A549 (cell line): ENCODE data around the gene ZNF407. TPM values are rescaled to one million over a fixed set of nuclear protein-coding genes. Genes with fewer than 3 reads are reported as not detected.

ENCODE experiments used
- ATAC-seq, 2 experiments: fragments of 200-7000 bp in 1 of 2; fragments of >200 bp in 1 of 2; cut with Nextera tagmentation in 1 of 2; cut with Tn5 transposase in 1 of 2; 3 replicates each; pipeline versions ENCODE4 v1.8.0 to v1.9.1; 2018 to 2020; ENCODE audit warnings: mild to moderate bottlenecking in 1 of 2, moderate library complexity in 1 of 2
- CTCF ChIA-PET: fragments of 300-600 bp; sonication (Branson Sonifier 250); formaldehyde crosslinking; extraction: SDS; loops from one replicate; lab custom pipeline; 2021; ENCODE audit warnings: antibody characterized with exemption, inconsistent platforms; lab: Yijun Ruan, JAX
- POLR2A ChIA-PET: fragments of 350-600 bp; formaldehyde crosslinking; extraction: SDS; loops from one replicate; lab custom pipeline; 2021; ENCODE audit warnings: antibody characterized with exemption, inconsistent platforms; lab: Yijun Ruan, JAX
- DNase-seq, 2 experiments: peaks; one replicate each; pipeline versions ENCODE4 v3.0.0 to v3.0.0-alpha.2; 2011 to 2016; ENCODE audit warnings: low read depth in 1 of 2, low spot score in 1 of 2
- FAIRE-seq: peaks from 2 replicates; lab custom pipeline; 2011; peaks lifted over from hg19 to GRCh38; lab: Jason Lieb, UNC
- H3K27ac ChIP-seq, 2 experiments: fragments of >200 bp; sonication (Bioruptor Twin); formaldehyde crosslinking; 3 replicates each; pipeline ENCODE4 v1.5.1; 2016 to 2017
- H3K4me1 ChIP-seq: fragments of >200 bp; sonication (Bioruptor Twin); formaldehyde crosslinking; 3 replicates; pipeline ENCODE4 v1.6.1; 2016
- H3K4me2 ChIP-seq: fragments of >200 bp; sonication (Bioruptor Twin); formaldehyde crosslinking; 3 replicates; pipeline ENCODE4 v1.6.1; 2016
- H3K4me3 ChIP-seq: fragments of >200 bp; sonication (Bioruptor Twin); formaldehyde crosslinking; 3 replicates; pipeline ENCODE4 v1.5.1; 2016
- H3K9me3 ChIP-seq: fragments of >200 bp; sonication (Bioruptor Twin); formaldehyde crosslinking; 3 replicates; pipeline ENCODE4 v1.6.1; 2016
- BHLHE40 ChIP-seq: IDR thresholded peaks from 2 replicates; pipeline ENCODE4 v1.6.1; 2012; ENCODE audit warnings: low read depth, low read length, inconsistent platforms
- CBX2 ChIP-seq: fragments of 200-600 bp; sonication (generic); IDR thresholded peaks from 2 replicates; pipeline ENCODE4 v1.6.1; 2016; ENCODE audit warnings: low read depth, mild to moderate bottlenecking, borderline replicate concordance
- CBX8 ChIP-seq: fragments of 200-600 bp; sonication (generic); IDR thresholded peaks from 2 replicates; pipeline ENCODE4 v1.6.1; 2016
- CHD2 ChIP-seq: fragments of 150-350 bp; IDR thresholded peaks from 2 replicates; pipeline ENCODE4 v1.6.1; 2014; ENCODE audit warnings: low read length; ENCODE audit not compliant: partially characterized antibody
- EHMT2 ChIP-seq: fragments of 200-600 bp; sonication (generic); IDR thresholded peaks from 2 replicates; pipeline ENCODE4 v1.6.1; 2016; ENCODE audit warnings: antibody characterized with exemption, low read depth, mild to moderate bottlenecking, moderate library complexity
- FOSL2 ChIP-seq, 2 experiments: fragments of 450-650 bp in 1 of 2; fragments of >200 bp in 1 of 2; sonication (Bioruptor Twin) in 1 of 2; formaldehyde crosslinking; IDR thresholded peaks; 2 replicates each; pipeline versions ENCODE4 v1.5.0 to v1.6.1; 2016 to 2020; ENCODE audit warnings: mild to moderate bottlenecking in 1 of 2, moderate library complexity in 1 of 2
- HDAC2 ChIP-seq: fragments of 200-600 bp; sonication (generic); IDR thresholded peaks from 2 replicates; pipeline ENCODE4 v1.6.1; 2016
- JUN ChIP-seq, 2 experiments: fragments of >200 bp; sonication (Bioruptor Twin); formaldehyde crosslinking; IDR thresholded peaks; 2 replicates in 1 of 2; 3 replicates in 1 of 2; pipeline ENCODE4 v1.6.1; 2016 to 2017
- KDM1A ChIP-seq: fragments of 200-600 bp; sonication (generic); IDR thresholded peaks from 2 replicates; pipeline ENCODE4 v1.6.1; 2016; ENCODE audit warnings: low read depth, mild to moderate bottlenecking
- KDM5A ChIP-seq: fragments of 200-600 bp; sonication (generic); IDR thresholded peaks from 2 replicates; pipeline ENCODE4 v1.6.1; 2016; ENCODE audit warnings: antibody characterized with exemption, mild to moderate bottlenecking
- MYC ChIP-seq: IDR thresholded peaks from 2 replicates; pipeline ENCODE4 v1.6.1; 2012; ENCODE audit warnings: mild to moderate bottlenecking, inconsistent platforms, low read length, improper control_type of control experiment, borderline replicate concordance
- NFE2L2 ChIP-seq: fragments of 150-350 bp; conservative IDR thresholded peaks from 2 replicates; pipeline ENCODE4 v1.6.1; 2014; ENCODE audit warnings: low read length
- NPAS2 ChIP-seq: fragments of 250-450 bp; sonication (Bioruptor Pico); IDR thresholded peaks from 2 replicates; pipeline ENCODE4 v1.8.0; 2022; ENCODE audit warnings: mild to moderate bottlenecking, moderate library complexity, borderline replicate concordance
- NR3C1 ChIP-seq: fragments of >200 bp; sonication (Bioruptor Twin); formaldehyde crosslinking; IDR thresholded peaks from 3 replicates; pipeline ENCODE4 v1.6.1; 2017
- POLR2A ChIP-seq: IDR thresholded peaks from 2 replicates; pipeline ENCODE4 v1.6.1; 2012; ENCODE audit warnings: mild to moderate bottlenecking, low read length
- POLR2AphosphoS2 ChIP-seq: conservative IDR thresholded peaks from 2 replicates; pipeline ENCODE4 v1.6.1; 2012; ENCODE audit warnings: low read length, improper control_type of control experiment, inconsistent platforms
- RAD21 ChIP-seq, 2 experiments: fragments of >200 bp in 1 of 2; sonication (Bioruptor Twin) in 1 of 2; formaldehyde crosslinking in 1 of 2; IDR thresholded peaks in 1 of 2; conservative IDR thresholded peaks in 1 of 2; 2 replicates in 1 of 2; 3 replicates in 1 of 2; pipeline ENCODE4 v1.6.1; 2012 to 2018; ENCODE audit warnings: inconsistent platforms in 1 of 2
- RFX5 ChIP-seq: fragments of 450-650 bp; IDR thresholded peaks from 2 replicates; pipeline ENCODE4 v1.7.1; 2014; ENCODE audit warnings: antibody characterized with exemption, mild to moderate bottlenecking, moderate library complexity
- SMC3 ChIP-seq: fragments of >200 bp; sonication (Bioruptor Twin); formaldehyde crosslinking; IDR thresholded peaks from 3 replicates; pipeline ENCODE4 v1.6.1; 2018; ENCODE audit warnings: inconsistent platforms
- SREBF2 ChIP-seq: fragments of 450-650 bp; IDR thresholded peaks from 2 replicates; pipeline ENCODE4 v1.6.1; 2014; ENCODE audit warnings: mild to moderate bottlenecking, moderate library complexity
- TFCP2L1 ChIP-seq: fragments of 250-450 bp; sonication (Bioruptor Pico); IDR thresholded peaks from 2 replicates; pipeline ENCODE4 v1.5.0; 2021; ENCODE audit warnings: mild to moderate bottlenecking
- ZC3H11A ChIP-seq: fragments of 450-650 bp; IDR thresholded peaks from 2 replicates; pipeline ENCODE4 v1.6.1; 2014; ENCODE audit warnings: antibody characterized with exemption, mild to moderate bottlenecking
- ZFP36 ChIP-seq: fragments of 450-650 bp; IDR thresholded peaks from 2 replicates; pipeline ENCODE4 v1.6.1; 2014; ENCODE audit warnings: borderline replicate concordance; ENCODE audit not compliant: partially characterized antibody
- ZNF302 ChIP-seq: fragments of 250-450 bp; sonication (Bioruptor Pico); IDR thresholded peaks from 2 replicates; pipeline ENCODE4 v1.9.0; 2021; ENCODE audit warnings: inconsistent platforms, mild to moderate bottlenecking, moderate library complexity
- ZSCAN20 ChIP-seq: fragments of 250-450 bp; sonication (Bioruptor Pico); IDR thresholded peaks from 2 replicates; pipeline ENCODE4 v1.8.0; 2022; ENCODE audit warnings: mild to moderate bottlenecking, moderate library complexity
- WGBS: methylation state at CpG from one replicate; pipeline ENCODE4 v1.1.6; 2017; ENCODE audit errors: missing lambda C conversion rate; 5-methylcytosine and 5-hydroxymethylcytosine counted together
- polyA plus RNA-seq, 4 experiments: library from polyadenylated mRNA; depleted of rRNA in 3 of 4; stranded (reverse); fragments of >200 nt; fragmentation: RNase III in 1 of 4; extraction: RNeasy Plus Mini Kit Qiagen cat#74134 plus additional on column Dnase treatment in 1 of 4; gene quantifications; 2 replicates in 3 of 4; 3 replicates in 1 of 4; pipeline ENCODE4 v1.2.3, GENCODE V29; 2011 to 2017
- TF ChIP-seq, protein P1 (sequence below): fragments of 250-450 bp; sonication (Bioruptor Pico); IDR thresholded peaks from 2 replicates; pipeline ENCODE4 v1.5.0; 2021; ENCODE audit warnings: mild to moderate bottlenecking, moderate library complexity, borderline replicate concordance
- TF ChIP-seq, protein P2 (sequence below): IDR thresholded peaks from 2 replicates; pipeline ENCODE4 v1.6.1; 2012
- TF ChIP-seq, protein P3 (sequence below): fragments of 200-600 bp; sonication (generic); IDR thresholded peaks from 2 replicates; pipeline ENCODE4 v1.6.1; 2016; ENCODE audit warnings: antibody characterized with exemption, mild to moderate bottlenecking, moderate library complexity
- TF ChIP-seq, protein P4 (sequence below): fragments of 250-450 bp; sonication (Bioruptor Pico); IDR thresholded peaks from 2 replicates; pipeline ENCODE4 v1.5.0; 2020; ENCODE audit warnings: low read depth, mild to moderate bottlenecking, moderate library complexity
- TF ChIP-seq, protein P5 (sequence below): fragments of 450-650 bp; IDR thresholded peaks from 2 replicates; pipeline ENCODE4 v1.6.1; 2014; ENCODE audit warnings: antibody characterized with exemption

Gene ZNF407
- polyA plus RNA-seq, 2 of the 4 experiments (the other 2 are of a cell fraction): 2.5 to 3.0 TPM

DNA sequence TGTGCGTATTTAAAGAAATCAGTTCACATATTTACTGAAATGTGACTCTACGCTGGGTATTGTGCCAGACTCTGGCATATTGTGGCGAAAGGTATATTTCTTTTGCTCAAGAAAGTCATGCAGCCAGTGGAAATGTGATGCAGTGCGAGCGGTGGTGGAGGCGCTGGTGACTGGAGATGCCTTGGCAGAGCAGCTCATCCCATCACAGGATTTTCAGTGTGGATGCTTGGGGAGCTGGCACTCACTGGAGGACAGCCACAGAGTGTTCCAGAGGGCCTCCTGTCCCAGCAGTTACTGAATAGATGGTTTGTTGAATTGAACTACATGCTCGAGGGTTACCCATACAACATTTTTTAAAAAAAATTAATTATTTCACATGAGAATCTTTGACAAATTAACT is 117.6 kb downstream of the ZNF407 start:
- no peak overlapping the region for H3K4me2 ChIP-seq
- no peaks in the 10 kb centered on the region for H3K4me1 ChIP-seq
- CTCF ChIA-PET: no interaction called here
- no peak for FAIRE-seq
- H3K4me3 ChIP-seq: no peak overlapping the region
- no peak overlapping the region for H3K27ac ChIP-seq
- no peak for ATAC-seq
- no peaks in the 10 kb centered on the region for H3K9me3 ChIP-seq
- POLR2A ChIA-PET: no interaction called here
- WGBS: 96% methylated on average over 7 of the region's 7 CpGs
- DNase-seq: no peak
- no peak for TF ChIP-seq RAD21 (conservative IDR thresholded peaks at IDR 0.05 in 1 of 2, IDR thresholded peaks at IDR 0.05 in 1 of 2)
- TF ChIP-seq KDM5A: no peak
- TF ChIP-seq NR3C1: no peak
- no peak for TF ChIP-seq SREBF2
- no peak for TF ChIP-seq MYC
- no peak for TF ChIP-seq KDM1A
- TF ChIP-seq BHLHE40: no peak
- TF ChIP-seq FOSL2 (IDR thresholded peaks at IDR 0.05): no peak
- TF ChIP-seq FOSL2 (CRISPR knock-in tag; IDR thresholded peaks at IDR 0.05): no peak
- TF ChIP-seq JUN (IDR thresholded peaks at IDR 0.05): no peak
- no peak for TF ChIP-seq ZFP36
- no peak for TF ChIP-seq ZSCAN20 (CRISPR knock-in tag)
- no peak for TF ChIP-seq EHMT2
- no peak for TF ChIP-seq CBX2
- TF ChIP-seq ZNF302 (CRISPR knock-in tag): no peak
- no peak for TF ChIP-seq TFCP2L1 (CRISPR knock-in tag)

DNA sequence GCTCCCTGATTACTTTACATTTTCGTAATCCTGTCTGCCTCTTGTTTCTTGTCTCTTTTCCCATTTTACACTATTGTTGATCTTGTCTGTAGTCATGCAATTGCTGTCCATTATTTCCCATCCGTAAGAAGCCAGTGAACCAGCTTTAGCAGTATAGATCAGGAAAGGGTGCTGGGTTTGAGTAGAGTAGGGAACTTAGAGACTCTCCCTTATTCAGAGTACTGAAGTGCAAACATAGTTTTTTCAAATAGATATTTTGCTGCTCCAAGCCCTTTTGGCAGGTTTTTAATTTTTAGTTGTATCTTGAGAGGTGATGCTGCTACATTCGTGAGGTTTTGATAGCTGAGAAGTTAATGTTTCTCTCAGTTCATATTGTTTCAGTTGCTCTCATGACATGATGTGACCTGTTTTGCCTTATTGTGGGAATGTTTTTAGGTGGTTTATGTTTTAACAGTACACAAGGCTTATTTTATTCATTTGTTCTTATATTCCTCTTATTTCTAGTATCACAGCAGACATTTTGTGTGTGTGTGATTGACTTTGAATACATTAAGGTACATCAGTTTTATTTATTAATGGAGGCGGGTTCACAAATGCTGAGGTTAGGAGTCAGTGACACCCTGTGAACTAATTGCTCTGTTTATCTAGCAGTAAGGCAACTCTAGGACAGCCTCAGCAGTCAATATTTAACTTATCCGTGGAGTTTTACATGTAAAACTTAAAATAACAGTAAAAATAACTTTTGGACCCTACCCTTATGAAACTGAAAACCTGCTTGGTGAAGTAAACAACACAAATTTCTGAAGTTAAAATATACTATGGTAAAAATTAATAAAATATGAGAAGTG is 118.4 kb downstream of the ZNF407 start:
- H3K9me3 ChIP-seq: no peaks in the 10 kb centered on the region
- ATAC-seq (no peak), DNase-seq (no peak), FAIRE-seq (no peak)
- no peak overlapping the region for H3K4me2 ChIP-seq
- no peak overlapping the region for H3K27ac ChIP-seq
- no peak overlapping the region for H3K4me3 ChIP-seq
- CTCF ChIA-PET: no interaction called here
- H3K4me1 ChIP-seq: no peaks in the 10 kb centered on the region
- 45% methylated on average over 5 of the region's 5 CpGs for WGBS
- POLR2A ChIA-PET: no interaction called here
- no peak for TF ChIP-seq ZC3H11A
- TF ChIP-seq CBX8: no peak
- no peak for TF ChIP-seq NPAS2 (CRISPR knock-in tag)
- no peak for TF ChIP-seq CHD2
- no peak for TF ChIP-seq HDAC2
- TF ChIP-seq, protein P1, sequence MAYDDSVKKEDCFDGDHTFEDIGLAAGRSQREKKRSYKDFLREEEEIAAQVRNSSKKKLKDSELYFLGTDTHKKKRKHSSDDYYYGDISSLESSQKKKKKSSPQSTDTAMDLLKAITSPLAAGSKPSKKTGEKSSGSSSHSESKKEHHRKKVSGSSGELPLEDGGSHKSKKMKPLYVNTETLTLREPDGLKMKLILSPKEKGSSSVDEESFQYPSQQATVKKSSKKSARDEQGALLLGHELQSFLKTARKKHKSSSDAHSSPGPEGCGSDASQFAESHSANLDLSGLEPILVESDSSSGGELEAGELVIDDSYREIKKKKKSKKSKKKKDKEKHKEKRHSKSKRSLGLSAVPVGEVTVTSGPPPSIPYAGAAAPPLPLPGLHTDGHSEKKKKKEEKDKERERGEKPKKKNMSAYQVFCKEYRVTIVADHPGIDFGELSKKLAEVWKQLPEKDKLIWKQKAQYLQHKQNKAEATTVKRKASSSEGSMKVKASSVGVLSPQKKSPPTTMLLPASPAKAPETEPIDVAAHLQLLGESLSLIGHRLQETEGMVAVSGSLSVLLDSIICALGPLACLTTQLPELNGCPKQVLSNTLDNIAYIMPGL (CRISPR knock-in tag): no peak
- TF ChIP-seq, protein P2, sequence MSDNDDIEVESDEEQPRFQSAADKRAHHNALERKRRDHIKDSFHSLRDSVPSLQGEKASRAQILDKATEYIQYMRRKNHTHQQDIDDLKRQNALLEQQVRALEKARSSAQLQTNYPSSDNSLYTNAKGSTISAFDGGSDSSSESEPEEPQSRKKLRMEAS: no peak
- TF ChIP-seq NFE2L2: no peak

DNA sequence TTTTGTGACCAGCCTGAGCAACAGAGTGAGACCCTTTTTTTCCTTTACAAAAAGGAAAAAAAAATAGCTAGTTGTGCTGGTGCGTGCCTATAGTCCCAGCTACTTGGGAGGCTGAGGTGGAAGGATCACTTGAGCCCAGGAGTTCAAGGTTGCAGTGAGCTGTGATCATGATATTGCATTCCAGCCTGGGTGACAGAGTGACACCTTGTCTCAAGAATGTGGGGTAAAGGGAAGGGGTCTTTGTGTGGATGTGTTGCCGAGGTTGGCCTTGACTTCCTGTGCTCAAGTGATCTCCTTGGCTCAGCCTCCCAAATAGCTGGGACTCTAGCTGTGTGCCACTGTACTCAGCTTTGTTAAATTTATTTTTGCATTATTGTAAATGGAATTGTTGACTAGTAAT is 120.6 kb downstream of the ZNF407 start:
- Histone ChIP-seq H3K27ac (no peak overlapping the region), H3K4me1 (no peaks in the 10 kb centered on the region), H3K4me3 (no peak overlapping the region), H3K9me3 (no peaks in the 10 kb centered on the region), H3K4me2 (no peak overlapping the region)
- POLR2A ChIA-PET: no interaction called here
- WGBS: 86% methylated on average over 2 of the region's 2 CpGs
- DNase-seq (no peak), ATAC-seq (no peak), FAIRE-seq (no peak)
- CTCF ChIA-PET: no interaction called here
- TF ChIP-seq, protein P3, sequence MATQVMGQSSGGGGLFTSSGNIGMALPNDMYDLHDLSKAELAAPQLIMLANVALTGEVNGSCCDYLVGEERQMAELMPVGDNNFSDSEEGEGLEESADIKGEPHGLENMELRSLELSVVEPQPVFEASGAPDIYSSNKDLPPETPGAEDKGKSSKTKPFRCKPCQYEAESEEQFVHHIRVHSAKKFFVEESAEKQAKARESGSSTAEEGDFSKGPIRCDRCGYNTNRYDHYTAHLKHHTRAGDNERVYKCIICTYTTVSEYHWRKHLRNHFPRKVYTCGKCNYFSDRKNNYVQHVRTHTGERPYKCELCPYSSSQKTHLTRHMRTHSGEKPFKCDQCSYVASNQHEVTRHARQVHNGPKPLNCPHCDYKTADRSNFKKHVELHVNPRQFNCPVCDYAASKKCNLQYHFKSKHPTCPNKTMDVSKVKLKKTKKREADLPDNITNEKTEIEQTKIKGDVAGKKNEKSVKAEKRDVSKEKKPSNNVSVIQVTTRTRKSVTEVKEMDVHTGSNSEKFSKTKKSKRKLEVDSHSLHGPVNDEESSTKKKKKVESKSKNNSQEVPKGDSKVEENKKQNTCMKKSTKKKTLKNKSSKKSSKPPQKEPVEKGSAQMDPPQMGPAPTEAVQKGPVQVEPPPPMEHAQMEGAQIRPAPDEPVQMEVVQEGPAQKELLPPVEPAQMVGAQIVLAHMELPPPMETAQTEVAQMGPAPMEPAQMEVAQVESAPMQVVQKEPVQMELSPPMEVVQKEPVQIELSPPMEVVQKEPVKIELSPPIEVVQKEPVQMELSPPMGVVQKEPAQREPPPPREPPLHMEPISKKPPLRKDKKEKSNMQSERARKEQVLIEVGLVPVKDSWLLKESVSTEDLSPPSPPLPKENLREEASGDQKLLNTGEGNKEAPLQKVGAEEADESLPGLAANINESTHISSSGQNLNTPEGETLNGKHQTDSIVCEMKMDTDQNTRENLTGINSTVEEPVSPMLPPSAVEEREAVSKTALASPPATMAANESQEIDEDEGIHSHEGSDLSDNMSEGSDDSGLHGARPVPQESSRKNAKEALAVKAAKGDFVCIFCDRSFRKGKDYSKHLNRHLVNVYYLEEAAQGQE: no peak
- TF ChIP-seq, protein P4, sequence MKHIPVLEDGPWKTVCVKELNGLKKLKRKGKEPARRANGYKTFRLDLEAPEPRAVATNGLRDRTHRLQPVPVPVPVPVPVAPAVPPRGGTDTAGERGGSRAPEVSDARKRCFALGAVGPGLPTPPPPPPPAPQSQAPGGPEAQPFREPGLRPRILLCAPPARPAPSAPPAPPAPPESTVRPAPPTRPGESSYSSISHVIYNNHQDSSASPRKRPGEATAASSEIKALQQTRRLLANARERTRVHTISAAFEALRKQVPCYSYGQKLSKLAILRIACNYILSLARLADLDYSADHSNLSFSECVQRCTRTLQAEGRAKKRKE (CRISPR knock-in tag): no peak
- TF ChIP-seq RFX5 (no peak), HDAC2 (no peak), POLR2A (no peak), SMC3 (no peak), JUN (IDR thresholded peaks at IDR 0.05) (no peak), POLR2AphosphoS2 (no peak)
- TF ChIP-seq, protein P5, sequence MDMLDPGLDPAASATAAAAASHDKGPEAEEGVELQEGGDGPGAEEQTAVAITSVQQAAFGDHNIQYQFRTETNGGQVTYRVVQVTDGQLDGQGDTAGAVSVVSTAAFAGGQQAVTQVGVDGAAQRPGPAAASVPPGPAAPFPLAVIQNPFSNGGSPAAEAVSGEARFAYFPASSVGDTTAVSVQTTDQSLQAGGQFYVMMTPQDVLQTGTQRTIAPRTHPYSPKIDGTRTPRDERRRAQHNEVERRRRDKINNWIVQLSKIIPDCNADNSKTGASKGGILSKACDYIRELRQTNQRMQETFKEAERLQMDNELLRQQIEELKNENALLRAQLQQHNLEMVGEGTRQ: no peak
